Activated naive CD4-positive, alpha-beta T cell treated with anti-CD3 and anti-CD28 coated beads for 36 hours (primary cell): ENCODE data around the gene IGF1R. TPM values are rescaled to one million over a fixed set of nuclear protein-coding genes. Genes with fewer than 3 reads are reported as not detected.

Experiments used
- CTCF ChIA-PET: fragments of 350-600 bp; sonication (Branson Sonifier 250); formaldehyde crosslinking; loops from one replicate; lab custom pipeline; 2021; ENCODE audit warnings: antibody characterized with exemption; lab: Charles Lee
- DNase-seq: peaks from one replicate; pipeline ENCODE4 v3.0.0-alpha.2; 2020
- H3K27ac Mint-ChIP-seq: one replicate; pipeline ENCODE4 v1.8.0; 2021; ENCODE audit warnings: mild to moderate bottlenecking, mixed read lengths
- H3K27me3 Mint-ChIP-seq: one replicate; pipeline ENCODE4 v1.8.0; 2021; ENCODE audit warnings: low read depth, mixed read lengths
- H3K36me3 Mint-ChIP-seq: one replicate; pipeline ENCODE4 v1.8.0; 2021; ENCODE audit warnings: low read depth, mixed read lengths
- H3K4me1 Mint-ChIP-seq: one replicate; pipeline ENCODE4 v1.8.0; 2021; ENCODE audit warnings: low read depth, mixed read lengths
- H3K4me3 Mint-ChIP-seq: one replicate; pipeline ENCODE4 v1.8.0; 2021; ENCODE audit warnings: mild to moderate bottlenecking, moderate library complexity, mixed read lengths
- H3K9me3 Mint-ChIP-seq: one replicate; pipeline ENCODE4 v1.8.0; 2021; ENCODE audit warnings: mixed read lengths
- intact Hi-C: fragments of 100-400 bp; cut with micrococcal nuclease; formaldehyde crosslinking; loops from one replicate; pipeline ENCODE4 v1.15.1; 2023
- total RNA-seq, 2 experiments: library from RNA; stranded (reverse); gene quantifications; one replicate each; pipeline ENCODE4 v1.2.3, GENCODE V29; 2021

The IGF1R gene
- total RNA-seq, 2 experiments from 2014 or later: 25.6 to 26.6 TPM

DNA sequence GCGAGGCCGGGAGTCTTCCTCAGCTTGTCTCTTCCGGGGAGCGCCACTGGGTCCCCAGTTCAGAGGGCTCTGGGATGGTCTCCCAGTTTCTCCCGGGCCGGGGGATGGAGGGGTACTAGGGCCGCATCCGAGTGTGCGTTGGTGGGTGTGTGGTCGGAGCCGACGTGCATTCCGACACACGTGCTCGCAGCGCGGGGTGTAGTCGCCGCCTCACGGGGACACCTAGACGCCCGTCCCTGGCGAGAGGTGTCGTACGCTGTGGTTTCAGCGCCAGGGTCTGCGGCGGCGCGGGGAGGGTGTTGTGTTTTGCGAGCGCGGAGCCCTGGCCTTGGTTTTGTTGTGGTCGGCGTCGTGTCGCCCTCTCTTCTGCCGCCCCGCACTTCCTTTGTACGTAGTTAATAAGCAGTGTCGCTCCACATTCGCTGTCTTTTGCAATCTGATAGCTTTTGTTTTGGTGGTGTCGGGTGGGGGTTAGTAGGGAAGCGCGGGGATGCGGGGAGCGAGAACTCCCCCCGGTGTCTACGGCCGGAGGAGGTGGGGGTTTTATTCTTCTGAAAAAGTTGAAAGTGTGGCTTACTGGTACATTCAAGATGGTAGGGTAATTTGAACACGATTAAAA lies 2.2 kb downstream of the IGF1R start:
- CTCF ChIA-PET: interaction anchor here (1.4 kb wide), 1 partner anchor 9 kb away, joined by 7 read pairs; no protein-coding TSS in a partner anchor
- H3K9me3 Mint-ChIP-seq: no peaks in the 10 kb centered on the region
- no peaks in the 10 kb centered on the region for H3K36me3 Mint-ChIP-seq
- peak overlapping the region; percentile 68 for H3K27ac Mint-ChIP-seq
- peaks cover 40% of the 10 kb centered on the region for H3K4me1 Mint-ChIP-seq
- DNase-seq: peak; percentile 62
- H3K4me3 Mint-ChIP-seq: peak overlapping the region; percentile 87
- no peaks in the 10 kb centered on the region for H3K27me3 Mint-ChIP-seq
- intact Hi-C loops: loop anchor here (1.0 to 5.0 kb wide), 7 partner anchors 9 to 602 kb away; partner anchors contain the start of gene LRRC28

DNA sequence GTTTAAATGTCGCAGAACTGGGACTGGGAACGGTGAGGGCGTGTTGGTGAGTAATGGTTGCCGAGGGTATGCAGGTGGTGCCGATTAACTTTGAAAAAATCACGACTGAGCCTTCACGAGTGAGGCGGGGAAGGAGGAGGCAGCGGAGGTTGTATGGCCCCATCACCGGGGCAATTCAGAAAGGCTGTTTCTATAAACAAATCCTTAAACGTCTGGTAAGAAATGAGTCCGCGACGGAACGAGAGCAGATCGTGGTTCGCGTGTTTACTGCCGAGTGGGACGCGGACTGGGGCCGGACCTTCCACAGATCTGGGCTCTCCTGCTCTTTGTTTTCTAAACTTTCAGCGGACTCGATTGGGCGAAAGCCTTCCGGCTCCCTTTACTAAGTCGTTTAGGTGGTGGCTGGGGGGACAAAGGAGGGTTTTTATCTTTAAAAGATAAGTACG lies 2.7 kb downstream of the IGF1R start:
- H3K27ac Mint-ChIP-seq: peak overlapping the region; percentile 68
- peak overlapping the region; percentile 87 for H3K4me3 Mint-ChIP-seq
- DNase-seq: peak; percentile 59
- intact Hi-C loops: loop anchor here (1.0 to 5.0 kb wide), 7 partner anchors 8 to 601 kb away; partner anchors contain the start of gene LRRC28
- no peaks in the 10 kb centered on the region for H3K9me3 Mint-ChIP-seq
- H3K27me3 Mint-ChIP-seq: no peaks in the 10 kb centered on the region
- peaks cover 43% of the 10 kb centered on the region for H3K4me1 Mint-ChIP-seq
- H3K36me3 Mint-ChIP-seq: no peaks in the 10 kb centered on the region
- CTCF ChIA-PET: interaction anchor here (1.4 to 2.3 kb wide), 2 partner anchors 8 to 200 kb away, joined by 7 read pairs; no protein-coding TSS in a partner anchor

DNA sequence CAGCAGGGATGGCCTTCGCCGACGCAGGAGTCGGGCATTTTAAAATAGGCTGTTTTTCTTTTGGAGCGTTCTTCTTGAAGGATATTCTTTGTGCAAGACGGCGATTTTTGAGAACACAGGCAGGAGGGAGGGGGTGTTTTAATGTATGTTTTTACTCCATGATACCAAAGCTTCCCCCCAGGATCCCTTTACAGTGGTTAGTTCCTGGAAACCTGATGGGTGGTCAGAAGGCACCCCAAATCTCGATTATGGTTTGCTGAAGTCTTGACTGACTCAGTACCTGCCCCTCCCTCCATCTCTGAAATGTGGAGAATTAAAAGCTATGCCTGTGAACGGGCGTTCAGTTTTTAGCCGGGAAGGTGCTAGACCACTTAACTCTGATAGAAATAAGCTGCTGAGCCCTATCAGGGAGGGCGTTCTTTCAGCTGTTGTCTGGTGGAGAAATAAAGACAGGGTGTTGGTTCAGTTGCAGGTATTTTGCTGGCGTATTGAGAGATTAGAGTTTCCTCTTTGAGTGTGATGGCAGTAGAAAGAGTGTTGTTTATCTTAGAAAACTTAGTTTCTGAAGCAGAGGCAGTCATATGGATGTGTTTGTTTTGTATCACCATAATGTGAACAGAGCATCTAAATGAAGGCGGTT lies 3.4 kb downstream of the IGF1R start:
- H3K4me1 Mint-ChIP-seq: peaks cover 46% of the 10 kb centered on the region
- CTCF ChIA-PET: interaction anchor here (0.6 to 2.3 kb wide), 5 partner anchors 10 to 199 kb away, joined by 3 to 7 read pairs (median 4); no protein-coding TSS in a partner anchor
- no peaks in the 10 kb centered on the region for H3K27me3 Mint-ChIP-seq
- peak overlapping the region; percentile 87 for H3K4me3 Mint-ChIP-seq
- H3K36me3 Mint-ChIP-seq: no peaks in the 10 kb centered on the region
- peak overlapping the region; percentile 68 for H3K27ac Mint-ChIP-seq
- H3K9me3 Mint-ChIP-seq: no peaks in the 10 kb centered on the region
- intact Hi-C loops: loop anchor here (1.0 to 5.0 kb wide), 7 partner anchors 8 to 601 kb away; partner anchors contain the start of gene LRRC28
- no peak for DNase-seq

DNA sequence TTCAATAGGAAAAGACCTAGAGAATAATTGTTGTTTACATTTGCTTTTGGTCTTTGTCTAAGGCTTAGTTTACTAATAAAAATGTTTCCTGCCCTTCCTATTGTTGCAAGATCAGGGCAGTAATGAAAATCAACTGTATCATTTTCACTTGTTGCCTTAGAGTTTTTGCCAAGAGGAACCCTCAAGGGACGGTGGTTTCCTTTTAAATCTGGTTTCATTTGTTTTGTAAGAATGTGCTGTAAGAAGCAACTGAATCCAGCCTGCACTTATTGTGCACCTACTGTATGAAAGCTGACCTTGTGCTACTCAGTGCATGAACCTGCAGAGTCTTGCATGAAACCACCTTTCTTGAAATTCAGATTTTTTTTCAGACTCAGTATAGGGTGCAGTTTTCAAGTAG lies 5.3 kb downstream of the IGF1R start:
- H3K36me3 Mint-ChIP-seq: no peaks in the 10 kb centered on the region
- no peak overlapping the region for H3K4me3 Mint-ChIP-seq
- no peaks in the 10 kb centered on the region for H3K27me3 Mint-ChIP-seq
- no peak for DNase-seq
- CTCF ChIA-PET: interaction anchor here (0.8 kb wide), 1 partner anchor 68 kb away, joined by 3 read pairs; no protein-coding TSS in a partner anchor
- H3K9me3 Mint-ChIP-seq: no peaks in the 10 kb centered on the region
- intact Hi-C loops: loop anchor here (5.0 kb wide), 1 partner anchor 599 kb away; the partner anchor contains the start of gene LRRC28
- H3K4me1 Mint-ChIP-seq: peaks cover 56% of the 10 kb centered on the region
- H3K27ac Mint-ChIP-seq: no peak overlapping the region

DNA sequence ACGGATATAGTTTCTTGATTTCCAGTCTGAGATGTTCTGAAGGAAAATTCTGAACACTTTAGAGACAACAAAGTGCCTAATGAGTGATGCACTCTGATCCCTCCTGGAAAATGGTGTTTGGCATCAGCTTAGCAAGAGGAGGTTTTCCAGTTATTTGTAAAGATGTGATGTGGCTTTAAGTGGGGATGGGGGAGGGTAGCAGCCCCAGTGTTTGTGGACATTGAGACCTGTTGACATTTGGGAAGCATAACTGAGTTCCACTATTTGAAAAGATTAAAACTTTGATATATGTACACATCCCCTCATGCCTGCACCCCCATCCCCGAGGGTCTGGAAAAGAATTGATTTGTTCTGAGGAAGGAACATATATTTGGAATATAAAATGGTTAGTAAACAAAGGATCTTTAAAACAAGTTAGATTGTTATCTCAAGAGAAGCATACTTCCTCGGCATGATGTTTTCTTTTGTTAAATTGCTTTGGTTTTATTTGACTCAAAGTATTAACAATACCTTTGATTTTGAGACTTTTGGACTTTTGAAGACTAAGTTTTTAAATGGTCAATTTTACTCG lies 6.5 kb downstream of the IGF1R start:
- no peak overlapping the region for H3K27ac Mint-ChIP-seq
- H3K27me3 Mint-ChIP-seq: no peaks in the 10 kb centered on the region
- peaks cover 60% of the 10 kb centered on the region for H3K4me1 Mint-ChIP-seq
- DNase-seq: no peak
- no peaks in the 10 kb centered on the region for H3K9me3 Mint-ChIP-seq
- CTCF ChIA-PET: interaction anchor here (0.6 to 8.2 kb wide), 4 partner anchors 8 to 136 kb away, joined by 3 to 129 read pairs (median 4); no protein-coding TSS in a partner anchor
- no peaks in the 10 kb centered on the region for H3K36me3 Mint-ChIP-seq
- intact Hi-C loops: loop anchor here (5.0 kb wide), 1 partner anchor 597 kb away; the partner anchor contains the start of gene LRRC28
- no peak overlapping the region for H3K4me3 Mint-ChIP-seq

- H3K4me1 Mint-ChIP-seq: peaks cover 63% of the 10 kb centered on the region
- intact Hi-C loops: no loop called here
- CTCF ChIA-PET: interaction anchor here (0.6 to 8.2 kb wide), 5 partner anchors 9 to 381 kb away, joined by 3 to 129 read pairs (median 3); no protein-coding TSS in a partner anchor
- no peaks in the 10 kb centered on the region for H3K27me3 Mint-ChIP-seq
- DNase-seq: no peak
- no peak overlapping the region for H3K27ac Mint-ChIP-seq
- H3K4me3 Mint-ChIP-seq: no peak overlapping the region
- no peaks in the 10 kb centered on the region for H3K9me3 Mint-ChIP-seq
- H3K36me3 Mint-ChIP-seq: no peaks in the 10 kb centered on the region
These were observed 7.4 kb downstream of the IGF1R start for GRCh38 chr15:98655732-98656131.

GRCh38 chr15:98657721-98658120 lies 9.4 kb downstream of the IGF1R start:
- CTCF ChIA-PET: interaction anchor here (0.5 to 8.2 kb wide), 9 partner anchors 11 to 229 kb away, joined by 3 to 129 read pairs (median 5); no protein-coding TSS in a partner anchor

DNA sequence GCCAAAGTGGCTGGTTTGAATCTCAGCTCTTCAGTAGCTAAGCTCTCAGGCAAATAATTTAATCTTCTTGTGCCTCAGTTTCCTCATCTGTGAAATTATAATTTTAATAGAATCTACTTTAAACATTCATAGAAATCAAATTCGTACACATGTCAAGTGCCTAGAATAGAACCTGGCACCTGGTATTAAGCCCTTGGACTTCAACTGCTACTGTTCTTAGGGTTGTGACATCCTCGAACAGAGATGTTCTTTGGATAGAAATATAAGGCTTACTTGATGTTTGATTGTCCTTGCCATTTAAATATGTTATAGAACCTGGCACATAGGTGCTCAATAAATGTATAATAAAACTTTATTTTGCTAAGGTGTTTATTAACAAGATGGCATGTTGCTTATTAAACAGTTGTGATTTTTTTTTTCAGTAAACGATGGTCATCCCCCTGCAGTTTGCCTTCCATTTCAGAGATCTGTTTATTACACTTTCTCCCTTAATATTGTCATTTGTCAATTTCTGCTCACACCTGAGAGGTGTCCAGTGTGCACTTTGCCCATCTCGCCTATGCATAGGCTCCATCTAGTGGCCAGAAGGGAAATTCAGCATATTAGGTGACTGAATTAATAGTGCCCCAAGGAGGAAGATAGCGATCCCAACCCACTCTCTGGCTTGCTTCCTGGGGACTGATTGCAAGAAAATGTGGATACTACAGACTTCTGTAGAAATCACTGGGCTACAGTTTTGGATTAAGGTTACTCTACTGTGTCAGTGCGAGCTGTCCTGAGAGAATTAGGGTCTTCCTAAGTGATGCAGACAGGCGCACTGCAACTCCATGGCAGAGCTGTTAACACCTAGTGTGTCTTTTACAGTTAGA lies 10.7 kb downstream of the IGF1R start:
- H3K4me1 Mint-ChIP-seq: peaks cover 52% of the 10 kb centered on the region
- H3K9me3 Mint-ChIP-seq: no peaks in the 10 kb centered on the region
- H3K27ac Mint-ChIP-seq: no peak overlapping the region
- CTCF ChIA-PET: interaction anchor here (0.7 to 8.2 kb wide), 24 partner anchors 9 to 222 kb away, joined by 3 to 129 read pairs (median 5); no protein-coding TSS in a partner anchor
- H3K4me3 Mint-ChIP-seq: no peak overlapping the region
- H3K27me3 Mint-ChIP-seq: no peaks in the 10 kb centered on the region
- H3K36me3 Mint-ChIP-seq: no peaks in the 10 kb centered on the region
- peak; percentile 45 for DNase-seq
- intact Hi-C loops: loop anchor here (1.0 kb wide), 2 partner anchors 8 to 140 kb away; no protein-coding TSS in a partner anchor

More at GRCh38 chr15:98657721-98658120, 9.4 kb downstream of the IGF1R start:
- no peak for DNase-seq
- H3K27ac Mint-ChIP-seq: no peak overlapping the region
- intact Hi-C loops: no loop called here
- peaks cover 58% of the 10 kb centered on the region for H3K4me1 Mint-ChIP-seq
- H3K27me3 Mint-ChIP-seq: no peaks in the 10 kb centered on the region
- H3K4me3 Mint-ChIP-seq: no peak overlapping the region
- no peaks in the 10 kb centered on the region for H3K9me3 Mint-ChIP-seq
- no peaks in the 10 kb centered on the region for H3K36me3 Mint-ChIP-seq

GRCh38 chr15:98660055-98660454 lies 11.7 kb downstream of the IGF1R start:
- intact Hi-C loops: no loop called here
- H3K36me3 Mint-ChIP-seq: no peaks in the 10 kb centered on the region
- no peaks in the 10 kb centered on the region for H3K9me3 Mint-ChIP-seq

DNA sequence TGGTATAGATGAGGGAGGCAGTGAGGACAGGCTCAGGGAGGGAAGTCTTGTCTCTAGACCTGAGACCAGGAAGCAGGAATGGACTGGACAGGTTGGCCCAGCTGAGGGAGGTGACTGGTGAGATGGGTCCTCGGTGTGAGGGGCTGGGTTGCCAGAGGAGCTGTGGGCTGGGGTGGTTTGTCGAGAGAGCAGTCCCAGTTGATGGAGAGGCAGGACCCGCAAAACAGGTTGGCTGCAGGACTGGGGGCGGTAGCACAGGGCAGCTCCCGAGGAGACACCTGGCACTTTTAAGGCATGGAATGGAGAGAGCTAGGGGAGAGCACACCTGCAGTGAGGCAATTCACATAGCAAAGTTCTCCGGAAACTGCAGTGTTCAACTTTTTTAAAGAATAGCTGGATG lies 14.7 kb downstream of the IGF1R start:
- no peak for DNase-seq
- intact Hi-C loops: no loop called here
- Mint-ChIP-seq H3K27me3 (no peaks in the 10 kb centered on the region), H3K4me1 (peaks cover 52% of the 10 kb centered on the region), H3K36me3 (no peaks in the 10 kb centered on the region), H3K4me3 (no peak overlapping the region), H3K27ac (no peak overlapping the region), H3K9me3 (no peaks in the 10 kb centered on the region)
- CTCF ChIA-PET: interaction anchor here (0.7 to 1.2 kb wide), 2 partner anchors 28 to 144 kb away, joined by 5 read pairs; no protein-coding TSS in a partner anchor

More at GRCh38 chr15:98660055-98660454, 11.7 kb downstream of the IGF1R start:
- Mint-ChIP-seq H3K27me3 (no peaks in the 10 kb centered on the region), H3K4me3 (no peak overlapping the region), H3K4me1 (peaks cover 45% of the 10 kb centered on the region), H3K27ac (no peak overlapping the region)
- CTCF ChIA-PET: interaction anchor here (0.6 to 8.2 kb wide), 25 partner anchors 9 to 221 kb away, joined by 3 to 129 read pairs (median 5); no protein-coding TSS in a partner anchor
- DNase-seq: no peak

- CTCF ChIA-PET: interaction anchor here (1.2 kb wide), 1 partner anchor 145 kb away, joined by 5 read pairs; no protein-coding TSS in a partner anchor
- Mint-ChIP-seq H3K27me3 (no peaks in the 10 kb centered on the region), H3K4me3 (no peak overlapping the region), H3K27ac (no peak overlapping the region), H3K4me1 (peaks cover 56% of the 10 kb centered on the region), H3K9me3 (no peaks in the 10 kb centered on the region), H3K36me3 (no peaks in the 10 kb centered on the region)
- no peak for DNase-seq
- intact Hi-C loops: no loop called here
These were observed 15.3 kb downstream of the IGF1R start for GRCh38 chr15:98663606-98664005.
